HG03066 (cell line): ENCODE measurements around the gene MAMLD1.

ENCODE experiments used
- ATAC-seq: cut with Tn5 transposase; IDR thresholded peaks from one replicate; pipeline ENCODE4 v1.9.1; 2021; ENCODE audit warnings: low read depth; ENCODE audit not compliant: unreplicated experiment

The MAMLD1 gene

DNA sequence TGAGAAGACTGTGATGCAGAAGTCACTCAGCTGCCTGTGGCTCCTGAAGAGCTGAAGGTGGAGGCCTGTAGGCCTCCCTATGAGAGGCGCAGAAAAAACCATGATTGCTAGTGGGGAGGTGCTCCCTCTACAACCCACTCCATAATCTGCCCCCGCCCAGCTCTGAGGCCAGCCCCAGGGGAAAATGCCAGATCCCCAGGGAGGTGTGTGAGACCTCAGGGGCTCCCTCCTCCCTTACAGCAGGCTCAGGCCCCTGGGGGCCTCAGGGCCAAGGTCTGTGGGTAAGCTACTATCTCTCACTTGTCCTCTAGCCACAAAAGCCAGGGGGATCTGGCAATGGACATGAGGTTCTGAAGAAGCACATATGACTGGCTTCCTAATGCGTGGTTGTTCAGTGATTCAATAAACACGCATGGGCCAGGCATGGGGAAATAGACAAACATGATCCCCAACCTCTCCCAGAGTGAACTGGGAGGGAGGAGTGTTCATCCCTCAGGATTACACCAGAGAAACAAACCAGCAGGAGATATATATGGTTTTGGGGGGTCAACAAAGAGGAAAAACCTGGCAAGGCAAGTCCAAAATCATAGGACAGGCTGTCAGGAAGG, 154.3 kb downstream of the MAMLD1 start:
- no peak for ATAC-seq

DNA sequence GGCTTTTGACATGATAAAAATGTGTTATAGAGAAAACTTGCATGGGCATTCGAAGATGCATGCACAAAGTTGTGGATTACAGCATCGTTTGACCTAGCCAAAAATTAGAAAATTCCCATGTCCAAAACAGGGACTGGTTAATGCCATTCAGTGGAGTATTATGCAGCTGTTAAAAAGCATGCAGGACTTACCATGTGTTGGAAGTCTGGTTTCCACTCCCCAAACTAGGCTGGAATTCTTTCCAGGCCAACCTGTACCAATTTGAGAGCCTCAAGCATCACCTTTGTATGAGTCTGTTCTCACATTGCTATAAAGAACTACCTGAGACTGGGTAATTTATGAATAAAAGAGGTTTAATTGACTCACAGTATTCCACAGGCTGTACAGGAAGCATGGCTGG, 159.4 kb downstream of the MAMLD1 start:
- no peak for ATAC-seq

DNA sequence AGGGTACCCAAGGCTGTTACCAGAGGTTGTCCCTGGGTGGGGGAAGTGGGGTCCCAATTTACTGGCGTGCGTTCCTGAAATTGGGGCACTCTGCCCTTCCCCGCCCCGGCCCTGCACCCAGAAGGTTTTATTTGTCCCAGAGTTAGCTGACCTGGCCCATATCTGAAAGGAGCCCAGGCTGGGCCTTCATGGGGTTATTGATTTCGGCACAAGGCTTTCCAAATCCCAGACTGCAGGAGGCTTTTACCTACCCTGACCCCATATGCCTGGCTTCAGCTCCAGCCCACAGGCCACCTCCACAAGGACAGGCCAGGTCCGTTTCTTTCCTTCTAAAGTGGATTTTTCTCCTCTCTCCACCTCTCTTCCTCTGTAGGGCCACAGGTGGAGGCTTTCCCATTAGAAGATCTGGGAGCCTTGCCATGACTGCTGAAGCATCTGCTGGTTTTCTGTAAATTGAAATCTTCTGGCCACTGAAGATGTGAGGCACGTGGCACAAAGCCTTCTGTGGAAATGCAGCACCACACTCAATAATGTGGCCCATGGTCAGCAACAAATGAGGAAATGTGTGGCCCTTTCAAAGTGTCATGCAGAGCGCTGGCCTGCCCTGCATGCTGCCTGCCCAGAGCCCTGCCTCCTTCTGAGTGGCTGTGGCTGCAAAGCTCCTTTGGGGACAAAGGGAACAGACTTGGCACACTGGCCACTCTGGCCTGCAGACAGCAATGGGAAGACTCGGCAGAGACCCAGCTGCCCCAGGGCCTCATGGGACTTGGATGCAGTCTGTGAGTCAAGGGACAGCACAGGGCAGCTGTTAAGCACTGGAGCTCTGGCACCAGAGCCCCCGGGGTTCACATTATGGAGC, 162.2 kb downstream of the MAMLD1 start:
- no peak for ATAC-seq

DNA sequence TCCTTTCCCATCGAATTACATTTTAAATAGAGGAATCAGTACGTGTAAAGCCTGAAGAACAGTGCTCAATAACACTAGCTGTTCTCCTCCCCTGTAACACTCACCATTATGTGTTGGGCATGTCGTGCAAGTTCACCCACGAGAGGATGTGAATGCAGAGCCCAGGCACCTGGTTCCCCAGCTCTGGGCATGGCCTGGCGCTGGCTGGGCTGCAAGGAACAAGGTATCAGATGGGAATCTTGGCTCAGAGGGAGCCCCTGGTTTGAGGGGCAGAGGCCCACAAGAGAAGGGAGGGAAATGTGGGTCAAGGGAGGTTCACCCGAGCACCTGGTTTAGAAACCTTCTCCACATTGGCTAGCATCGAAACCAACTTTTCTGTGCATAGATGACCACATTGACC, 163.6 kb downstream of the MAMLD1 start:
- no peak for ATAC-seq

DNA sequence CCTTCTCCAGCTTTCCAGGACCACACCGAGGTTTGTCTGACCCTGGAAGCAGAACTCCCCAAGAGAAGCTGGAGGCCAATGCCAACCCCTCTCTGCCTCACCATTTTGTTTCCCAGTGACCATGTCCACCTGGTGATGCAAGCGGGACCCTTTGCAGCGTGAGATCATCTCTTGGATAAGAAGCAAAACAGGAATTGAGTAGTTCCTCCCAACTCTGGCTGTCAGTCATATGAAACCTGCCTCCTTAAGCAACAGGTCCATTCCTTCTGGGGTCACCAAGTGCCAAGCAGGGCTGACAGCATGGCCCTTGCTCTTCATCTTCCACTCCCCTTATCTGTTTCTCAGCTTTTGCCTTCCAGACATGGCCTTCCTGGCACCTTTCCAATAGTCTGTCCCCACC, 164.0 kb downstream of the MAMLD1 start:
- no peak for ATAC-seq

DNA sequence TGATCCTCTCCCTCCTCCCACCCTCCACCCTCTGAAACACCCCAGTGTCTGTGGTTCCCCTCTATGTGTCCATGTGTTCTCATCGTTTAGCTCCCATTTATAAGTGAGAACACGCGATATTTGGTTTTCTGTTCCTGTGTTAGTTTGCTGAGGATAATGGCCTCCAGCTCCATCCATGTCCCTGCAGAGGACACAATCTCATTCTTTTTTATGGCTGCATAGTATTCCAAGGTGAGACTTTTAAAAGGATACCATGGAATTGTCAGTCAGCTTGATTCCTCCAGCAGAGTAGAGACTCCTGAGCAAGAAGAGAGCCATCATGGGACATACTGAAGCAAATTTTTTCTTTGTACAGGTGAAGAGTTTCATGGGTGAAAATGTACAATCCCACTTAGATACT, 166.5 kb downstream of the MAMLD1 start:
- no peak for ATAC-seq

DNA sequence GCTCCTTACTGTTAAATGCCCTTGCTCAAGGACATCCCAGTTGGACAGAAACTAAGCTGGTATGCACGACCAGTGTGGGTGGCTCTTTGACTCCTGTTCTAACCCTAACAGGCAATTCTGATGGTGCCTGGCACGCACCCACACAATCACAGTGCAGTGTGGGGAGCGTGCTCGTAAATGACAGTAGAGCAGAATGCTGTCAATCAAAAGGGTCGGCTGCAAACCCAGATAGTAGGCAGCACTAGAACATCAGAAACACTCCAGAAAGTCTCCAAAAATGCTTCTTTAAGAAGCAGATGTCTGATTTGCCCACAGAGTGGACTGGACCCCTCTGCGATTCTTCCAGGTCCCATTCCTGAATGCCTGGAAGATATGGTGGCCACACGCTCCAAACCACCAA, 167.7 kb downstream of the MAMLD1 start:
- no peak for ATAC-seq

DNA sequence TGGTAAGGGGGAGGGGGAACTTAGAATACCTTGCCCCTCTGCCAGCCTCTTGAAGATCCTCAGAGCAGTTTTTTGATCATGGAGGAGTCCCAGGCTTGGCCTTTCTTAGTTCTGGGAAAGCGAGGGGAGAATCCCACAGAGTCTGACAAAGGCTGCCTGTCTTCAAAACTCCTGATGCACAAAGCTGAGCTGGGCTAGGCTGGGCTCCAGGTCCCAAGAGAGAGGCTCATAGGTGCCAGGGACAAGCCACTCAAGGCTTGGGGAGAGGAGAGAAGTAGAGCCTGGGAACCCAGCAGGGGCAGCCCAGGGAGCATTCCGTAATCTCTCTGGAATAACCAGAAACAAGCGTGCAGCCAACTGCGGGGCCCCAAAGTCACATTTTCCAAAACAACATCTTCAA, 168.3 kb downstream of the MAMLD1 start:
- ATAC-seq = no peak

DNA sequence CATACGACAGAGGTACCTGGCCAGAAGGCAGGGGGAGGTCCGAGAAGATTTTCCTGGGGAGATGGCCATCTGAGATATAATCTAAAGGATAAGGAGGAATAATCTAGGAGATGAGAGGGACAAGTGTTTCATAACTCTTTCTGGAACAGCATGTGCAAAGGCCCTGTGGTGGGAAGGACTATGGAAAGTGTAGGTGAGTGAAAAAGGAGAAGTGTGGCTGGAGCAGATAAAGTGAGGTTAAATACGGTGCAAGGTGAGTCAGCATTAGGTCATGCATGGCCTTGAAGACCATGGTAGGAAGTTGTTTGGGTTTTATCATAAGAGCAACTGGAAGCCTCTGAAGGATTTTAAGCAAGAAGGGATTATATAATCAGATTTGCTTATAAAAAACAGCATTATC, 170.7 kb downstream of the MAMLD1 start:
- no peak for ATAC-seq

DNA sequence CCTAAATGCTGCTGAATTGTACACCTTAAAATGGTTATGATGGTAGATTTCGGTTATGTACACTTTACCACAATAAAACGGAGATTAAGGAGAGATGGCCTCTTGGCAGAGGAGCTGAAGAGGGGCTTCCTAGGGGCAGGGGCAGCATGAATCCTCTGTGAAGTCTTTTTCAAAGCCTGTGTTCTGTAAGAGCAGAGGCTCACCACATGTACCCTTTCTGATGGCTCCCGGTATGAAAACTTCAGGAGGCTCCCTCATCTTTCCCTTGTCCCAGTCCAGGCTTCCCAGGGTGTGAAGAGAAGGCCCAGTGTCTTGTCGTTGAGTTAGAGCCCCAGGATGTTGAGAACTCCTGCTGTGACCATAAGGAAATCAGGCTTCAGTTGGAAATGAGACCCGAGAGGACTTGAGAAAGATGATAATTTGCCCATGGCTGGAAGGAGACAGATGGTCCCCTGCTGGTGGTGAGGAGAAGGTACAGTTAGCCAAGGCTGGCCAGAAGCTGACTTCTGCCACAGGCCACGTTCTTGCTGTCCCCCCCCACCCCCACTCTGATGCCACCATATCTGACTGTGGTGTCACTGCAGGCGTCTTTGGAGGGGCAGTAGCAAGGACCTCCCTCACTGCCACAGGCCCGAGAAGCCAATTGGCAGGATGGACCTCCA, 173.5 kb downstream of the MAMLD1 start:
- no peak for ATAC-seq

DNA sequence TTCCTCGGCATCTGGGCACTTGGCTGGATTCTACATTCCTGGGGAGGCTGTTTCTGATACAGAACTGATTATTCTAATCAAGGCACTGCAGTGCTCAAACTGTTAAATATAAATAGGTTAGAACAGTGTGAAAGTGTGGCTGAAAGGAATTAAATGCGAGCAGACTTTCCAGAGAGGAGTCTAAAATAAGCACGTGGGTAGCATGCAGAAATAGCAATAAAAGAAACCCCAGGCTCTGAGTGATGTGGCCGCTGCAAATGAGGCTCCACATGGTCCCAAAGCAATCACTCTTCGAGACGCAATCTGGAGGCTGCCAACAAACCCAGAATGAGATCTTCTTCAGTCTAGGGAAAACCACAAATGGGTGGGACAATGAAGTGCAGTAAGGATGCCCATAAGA, 174.7 kb downstream of the MAMLD1 start:
- ATAC-seq = no peak

DNA sequence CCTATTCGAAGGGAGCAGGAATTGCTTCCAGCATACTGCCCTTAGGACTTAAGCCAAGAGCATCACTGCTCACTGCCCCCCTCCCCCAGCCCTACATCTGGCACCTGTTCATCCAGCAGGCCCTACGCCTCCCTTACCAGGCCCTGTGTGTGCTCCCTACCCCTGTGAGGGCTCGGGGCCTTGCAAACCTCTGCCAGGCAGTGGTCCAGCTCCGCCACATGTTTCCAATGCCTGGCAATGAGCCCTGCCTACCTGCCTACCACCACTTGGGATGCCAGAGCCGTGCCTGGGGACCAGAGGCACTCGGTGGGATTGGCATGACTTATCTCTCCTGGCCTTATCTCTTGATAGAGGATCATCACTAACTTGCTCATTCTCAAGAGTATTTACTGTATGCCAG, 177.8 kb downstream of the MAMLD1 start:
- no peak for ATAC-seq

DNA sequence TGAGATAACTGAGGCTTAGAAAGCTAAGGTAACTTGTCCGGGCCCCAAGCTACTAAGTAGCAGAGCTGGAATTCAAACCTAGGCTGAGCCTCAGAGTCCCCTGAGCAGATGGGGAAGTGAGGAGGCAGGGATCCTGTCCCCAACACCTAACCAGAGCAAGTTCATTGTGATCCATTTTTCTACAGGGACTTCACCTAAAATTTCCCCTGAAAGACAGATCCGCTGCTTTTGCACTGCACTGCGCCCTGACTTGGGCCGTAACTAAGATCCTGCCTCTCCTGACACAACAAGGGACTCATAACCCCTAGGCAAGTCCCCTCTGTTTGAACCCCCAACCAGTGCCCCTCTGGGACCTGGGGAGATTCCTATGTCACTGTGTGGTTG, 179.7 kb downstream of the MAMLD1 start:
- ATAC-seq = peak; percentile 21

DNA sequence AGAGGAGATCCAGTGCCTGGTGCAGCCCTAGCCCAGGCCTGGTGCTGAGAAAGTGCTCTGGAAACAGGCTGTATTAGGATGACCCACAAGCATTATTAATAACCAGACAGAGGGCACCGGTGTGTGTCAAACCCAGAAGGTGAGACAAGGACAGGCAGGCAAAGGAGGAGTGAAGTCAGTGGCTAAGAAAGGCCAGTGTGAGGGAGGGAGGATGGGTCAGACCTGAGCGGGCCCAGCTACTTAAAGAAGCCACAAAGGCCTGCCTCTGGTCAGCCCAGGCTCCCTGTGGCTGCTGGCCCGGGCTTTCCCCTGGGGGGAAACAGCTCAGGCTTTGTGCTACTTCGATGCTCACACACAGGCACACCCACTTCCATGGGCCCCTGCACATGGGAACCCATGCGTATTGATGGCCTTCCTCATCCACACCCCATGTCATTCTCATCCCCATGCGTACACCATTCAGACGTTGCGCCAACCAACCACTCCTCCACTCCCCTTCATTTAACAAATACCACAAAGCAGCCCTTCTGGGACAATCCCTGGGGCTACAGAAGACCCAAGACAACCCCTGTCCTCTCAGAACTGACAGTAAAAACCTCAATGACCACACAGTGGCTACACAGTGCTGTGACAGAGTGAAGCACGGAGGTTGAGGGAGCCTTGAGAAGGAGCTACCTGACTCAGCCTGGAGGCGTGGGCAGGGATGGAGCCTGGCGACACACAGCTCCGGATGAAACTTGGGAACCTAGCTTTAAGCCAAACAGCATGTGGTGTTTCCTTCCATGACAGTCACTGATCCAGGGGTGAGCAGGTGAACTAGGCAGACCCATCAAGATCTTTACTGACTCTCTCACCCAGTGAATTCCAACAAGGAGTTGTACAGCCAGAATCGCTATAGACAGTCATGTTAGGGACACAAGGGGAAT, 180.4 kb downstream of the MAMLD1 start:
- peak; percentile 36 for ATAC-seq

DNA sequence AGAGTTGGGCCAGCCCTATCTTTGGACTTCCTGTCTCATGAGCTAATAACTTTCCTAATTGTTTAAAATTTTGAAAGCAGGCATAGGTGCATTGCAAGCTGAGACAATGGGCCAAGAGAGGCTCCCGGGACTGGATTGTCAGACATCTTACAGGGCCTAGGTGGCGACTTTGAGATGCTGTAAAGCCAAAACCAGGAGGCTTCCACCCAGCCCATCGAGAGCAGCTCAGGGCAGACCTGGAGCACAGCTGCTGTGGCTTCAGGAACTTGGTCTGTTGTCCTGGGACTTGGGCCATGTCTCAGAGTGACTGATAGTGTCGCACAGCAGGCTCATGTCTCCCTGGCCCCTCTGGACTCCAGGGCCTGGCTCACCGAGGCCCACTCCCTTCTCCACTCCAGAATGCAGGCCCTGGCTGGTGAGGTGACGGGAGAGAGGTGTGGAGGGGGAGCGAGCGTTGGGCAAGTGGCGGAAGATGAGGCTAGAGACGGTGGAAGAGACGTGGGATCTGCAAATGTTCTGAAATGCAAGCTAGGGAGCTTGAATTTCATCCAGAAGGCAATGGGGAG, 181.2 kb downstream of the MAMLD1 start:
- no peak for ATAC-seq

DNA sequence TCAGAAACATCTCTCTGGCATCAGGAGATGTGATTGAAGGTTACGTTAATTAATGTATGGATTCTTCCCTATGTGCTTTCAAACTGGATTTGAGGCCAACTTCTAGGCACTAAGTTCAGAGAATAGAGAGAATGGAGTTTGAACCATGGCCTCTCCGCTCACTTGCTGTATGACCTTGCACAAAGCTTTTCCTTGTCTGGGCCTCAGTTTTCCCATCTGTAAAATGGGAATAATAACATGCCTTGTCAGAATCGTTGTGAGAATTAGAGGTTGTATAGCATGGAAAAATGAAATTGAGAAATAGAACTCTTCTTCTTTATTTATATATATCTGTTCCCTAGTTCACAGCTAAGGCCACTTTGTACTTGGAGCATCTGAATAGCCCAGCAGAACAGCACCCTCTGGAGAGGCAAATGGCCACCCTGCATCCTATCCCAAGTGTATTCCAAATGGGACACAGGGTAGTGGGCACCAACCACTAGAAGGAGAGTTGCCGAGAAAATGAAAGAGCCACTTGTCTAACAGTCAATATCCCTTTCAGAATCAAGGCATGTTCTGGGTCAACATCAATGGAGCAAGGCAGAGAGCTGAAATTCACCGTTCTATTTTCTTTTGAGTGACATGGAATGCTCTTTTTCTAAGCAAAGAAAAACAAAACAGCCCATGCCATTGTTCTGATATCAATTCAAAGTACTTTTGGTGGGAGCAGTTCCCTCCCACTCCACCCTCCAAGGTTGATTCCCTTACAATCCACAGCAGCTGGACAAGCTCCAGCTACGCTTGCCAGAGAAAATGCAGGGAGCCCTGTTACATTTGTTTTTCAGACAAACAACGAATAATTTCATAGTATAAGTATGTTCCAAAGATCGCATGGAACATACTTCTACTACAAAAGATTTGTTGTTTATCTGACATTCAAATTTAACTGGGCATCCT, 182.0 kb downstream of the MAMLD1 start:
- no peak for ATAC-seq

DNA sequence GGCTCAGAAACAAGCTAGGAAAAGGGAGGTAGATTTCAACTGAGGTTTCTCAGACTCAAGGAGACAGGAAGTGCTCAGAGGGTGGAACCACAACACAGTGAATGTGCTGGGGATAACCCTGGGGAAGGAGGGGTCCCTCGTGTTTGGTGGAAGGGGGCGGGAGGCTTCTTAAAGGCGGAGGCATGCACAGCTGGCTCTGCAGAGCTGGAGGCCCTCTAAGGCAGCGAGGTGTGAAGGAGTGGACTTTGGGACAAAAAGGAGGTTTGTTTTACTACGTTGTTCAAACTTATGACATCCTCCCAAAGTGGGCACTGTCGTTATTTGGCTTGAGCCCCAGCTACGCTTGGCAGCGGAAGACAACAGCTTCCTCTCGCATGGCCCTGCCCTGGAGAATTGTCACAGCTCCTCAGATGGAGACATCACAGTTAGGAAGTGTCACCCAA, 183.6 kb downstream of the MAMLD1 start:
- ATAC-seq = no peak

DNA sequence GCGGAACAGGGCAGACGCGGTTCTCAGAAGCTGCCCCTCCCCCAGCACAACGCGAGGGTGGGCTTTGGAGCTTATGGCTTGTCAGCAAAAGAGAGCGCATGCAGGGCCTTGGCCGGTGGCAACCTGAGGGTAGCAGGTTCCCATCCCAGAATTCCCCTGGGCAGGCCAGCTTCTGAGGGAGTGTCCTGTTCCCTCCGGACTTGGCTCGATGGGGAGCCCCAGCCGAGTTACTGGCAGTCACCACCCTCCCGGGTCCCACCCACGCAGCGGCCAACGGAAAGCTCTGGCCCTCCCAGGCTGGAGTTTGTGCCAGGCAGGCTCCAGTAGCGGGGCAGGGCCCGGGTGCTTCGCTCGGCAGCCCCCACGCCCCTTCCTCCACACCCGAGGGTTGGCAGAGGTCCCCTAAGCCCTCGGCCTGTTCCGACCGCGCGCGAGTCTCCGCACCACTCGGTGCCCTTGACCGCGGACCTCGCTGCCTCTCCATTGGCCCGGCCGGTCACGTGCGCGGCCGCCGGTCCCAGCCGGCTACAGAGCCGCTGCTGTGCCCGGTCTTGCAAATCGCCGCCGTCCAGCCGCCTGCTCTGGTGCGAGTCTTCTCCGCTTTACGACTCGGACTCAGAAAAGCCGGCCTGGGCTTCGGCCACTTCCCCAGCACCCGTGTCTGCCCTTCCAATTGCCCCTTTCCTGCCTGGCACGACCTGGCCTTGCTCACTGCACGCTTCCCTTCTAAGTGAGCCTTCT, 184.4 kb downstream of the MAMLD1 start:
- ATAC-seq = peak; percentile 55

DNA sequence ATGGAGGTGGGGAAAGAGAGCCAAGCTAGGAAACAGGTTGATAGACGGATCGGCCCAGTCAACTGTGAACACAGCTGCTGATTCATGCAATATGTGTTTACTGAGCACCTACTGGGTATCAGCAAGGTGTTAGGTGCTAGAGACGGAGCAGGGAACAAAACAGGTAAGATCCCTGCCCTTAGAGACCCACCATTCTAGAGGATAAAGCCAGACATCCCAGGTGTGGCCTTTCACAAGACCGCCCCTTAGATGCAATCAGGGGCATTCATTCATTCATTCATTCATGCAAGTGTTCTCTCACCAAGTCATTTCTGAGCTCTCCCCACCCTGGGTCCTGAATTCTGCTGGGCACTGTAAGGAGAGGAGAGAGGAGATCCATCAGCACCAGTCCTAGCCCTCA, 185.1 kb downstream of the MAMLD1 start:
- ATAC-seq = no peak
